GM21447 (cell line): ENCODE measurements around the gene ITGB7.
"Not testable (repeated sequence)": the region's sequence is repeated elsewhere in the genome, so short reads cannot be mapped to it uniquely, and the experiment has no call there.

Experiments
- ATAC-seq: cut with Tn5 transposase; IDR thresholded peaks from one replicate; pipeline ENCODE4 v1.9.1; 2021; ENCODE audit not compliant: unreplicated experiment

Gene ITGB7

GRCh38 chr12:53217931-53218307 is 10.9 kb upstream of the ITGB7 start:
- ATAC-seq, result no peak

GRCh38 chr12:53217051-53217930 is 10.2 kb upstream of the ITGB7 start:
- no peak for ATAC-seq

GRCh38 chr12:53215497-53215896 is 8.4 kb upstream of the ITGB7 start:
- ATAC-seq, result no peak

GRCh38 chr12:53214687-53215455 is 7.8 kb upstream of the ITGB7 start:
- ATAC-seq, result no peak

GRCh38 chr12:53214221-53214620 is 7.2 kb upstream of the ITGB7 start:
- ATAC-seq, result no peak

GRCh38 chr12:53213348-53213747 is 6.3 kb upstream of the ITGB7 start:
- no peak for ATAC-seq

GRCh38 chr12:53212931-53213330 is 5.9 kb upstream of the ITGB7 start:
- no peak for ATAC-seq

GRCh38 chr12:53211476-53212381 is 4.7 kb upstream of the ITGB7 start:
- ATAC-seq, result no peak

GRCh38 chr12:53210843-53211242 is 3.8 kb upstream of the ITGB7 start:
- ATAC-seq, result no peak

- peak; percentile 45 for ATAC-seq
Measured at GRCh38 chr12:53208877-53209463, 1.9 kb upstream of the ITGB7 start.

- no peak for ATAC-seq
Measured at GRCh38 chr12:53208435-53208834, 1.4 kb upstream of the ITGB7 start.

GRCh38 chr12:53205747-53206419 is 1.2 kb downstream of the ITGB7 start:
- ATAC-seq, result peak; percentile 65

GRCh38 chr12:53204351-53204750 is 2.7 kb downstream of the ITGB7 start:
- no peak for ATAC-seq

- not testable (repeated sequence) for ATAC-seq
Measured at GRCh38 chr12:53202316-53202715, 4.7 kb downstream of the ITGB7 start.

- no peak for ATAC-seq
Measured at GRCh38 chr12:53201639-53202038, 5.4 kb downstream of the ITGB7 start.

GRCh38 chr12:53201177-53201541 is 5.9 kb downstream of the ITGB7 start:
- ATAC-seq, result no peak

- peak; percentile 57 for ATAC-seq
Measured at GRCh38 chr12:53200458-53201176, 6.4 kb downstream of the ITGB7 start.

- peak; percentile 6 for ATAC-seq
Measured at GRCh38 chr12:53200107-53200457, 7.0 kb downstream of the ITGB7 start.

- no peak for ATAC-seq
Measured at GRCh38 chr12:53199700-53200099, 7.4 kb downstream of the ITGB7 start.
